H9 (cell line): ENCODE data around the gene SATB2. TPM values are rescaled to one million over a fixed set of nuclear protein-coding genes. Genes with fewer than 3 reads are reported as not detected.

Experiments
- DNase-seq: peaks from one replicate; pipeline ENCODE4 v3.0.0-alpha.2; 2017
- H2AFZ ChIP-seq: one replicate; pipeline ENCODE4 v1.6.1; 2013; ENCODE audit warnings: mild to moderate bottlenecking, low read length, control low read depth, moderate library complexity
- H2AK5ac ChIP-seq: 2 replicates; pipeline ENCODE4 v1.6.1; 2013; ENCODE audit warnings: low read length, control low read depth, mixed read lengths; ENCODE audit not compliant: insufficient read length
- H2BK120ac ChIP-seq: one replicate; pipeline ENCODE4 v1.6.1; 2013; ENCODE audit warnings: low read depth, mild to moderate bottlenecking, low read length, control low read depth, inconsistent platforms; ENCODE audit not compliant: poor library complexity, severe bottlenecking
- H2BK12ac ChIP-seq: 2 replicates; pipeline ENCODE4 v1.6.1; 2013; ENCODE audit warnings: low read length, control low read depth, mixed read lengths, low read depth; ENCODE audit not compliant: insufficient read length
- H2BK15ac ChIP-seq: 2 replicates; pipeline ENCODE4 v1.6.1; 2013; ENCODE audit warnings: low read depth, low read length, control low read depth
- H2BK20ac ChIP-seq: one replicate; pipeline ENCODE4 v1.6.1; 2013; ENCODE audit warnings: low read depth, mild to moderate bottlenecking, low read length, control low read depth, inconsistent platforms; ENCODE audit not compliant: poor library complexity, severe bottlenecking
- H2BK5ac ChIP-seq: 2 replicates; pipeline ENCODE4 v1.6.1; 2013; ENCODE audit warnings: low read length, control low read depth, mixed read lengths; ENCODE audit not compliant: insufficient read length
- H3K14ac ChIP-seq: 2 replicates; pipeline ENCODE4 v1.6.1; 2013; ENCODE audit warnings: low read length, control low read depth; ENCODE audit not compliant: insufficient read depth
- H3K18ac ChIP-seq: 2 replicates; pipeline ENCODE4 v1.6.1; 2013; ENCODE audit warnings: low read depth, mild to moderate bottlenecking, mixed read lengths, low read length, control low read depth; ENCODE audit not compliant: insufficient read length
- H3K23ac ChIP-seq: 2 replicates; pipeline ENCODE4 v1.6.1; 2013; ENCODE audit warnings: low read length, control low read depth, mixed read lengths, low read depth; ENCODE audit not compliant: insufficient read length
- H3K23me2 ChIP-seq: 2 replicates; pipeline ENCODE4 v1.6.1; 2013; ENCODE audit warnings: low read depth, mild to moderate bottlenecking, mixed read lengths, low read length, control low read depth; ENCODE audit not compliant: insufficient read length, poor library complexity, severe bottlenecking
- H3K27ac ChIP-seq: 2 replicates; pipeline ENCODE4 v1.5.1; 2013; ENCODE audit warnings: low read length, control low read depth, mixed read lengths, low read depth; ENCODE audit not compliant: insufficient read length
- H3K27me3 ChIP-seq: 2 replicates; pipeline ENCODE4 v1.6.1; 2013; ENCODE audit warnings: low read length, control low read depth, inconsistent platforms; ENCODE audit not compliant: insufficient read depth
- H3K4ac ChIP-seq: 2 replicates; pipeline ENCODE4 v1.6.1; 2013; ENCODE audit warnings: low read depth, mild to moderate bottlenecking, control low read depth, inconsistent platforms, low read length, moderate library complexity
- H3K4me1 ChIP-seq: 2 replicates; pipeline ENCODE4 v1.6.1; 2013; ENCODE audit warnings: low read length, control low read depth, inconsistent platforms; ENCODE audit not compliant: insufficient read depth
- H3K4me2 ChIP-seq: 2 replicates; pipeline ENCODE4 v1.6.1; 2013; ENCODE audit warnings: low read length, control low read depth, mixed read lengths; ENCODE audit not compliant: insufficient read length, insufficient read depth
- H3K56ac ChIP-seq: 2 replicates; pipeline ENCODE4 v1.6.1; 2013; ENCODE audit warnings: low read depth, mild to moderate bottlenecking, mixed read lengths, low read length, control low read depth; ENCODE audit not compliant: insufficient read length
- H3K79me1 ChIP-seq: 2 replicates; pipeline ENCODE4 v1.6.1; 2013; ENCODE audit warnings: low read depth, mild to moderate bottlenecking, moderate library complexity, low read length, control low read depth, inconsistent platforms; ENCODE audit not compliant: insufficient read depth, poor library complexity, severe bottlenecking
- H3K79me2 ChIP-seq: 2 replicates; pipeline ENCODE4 v1.6.1; 2013; ENCODE audit warnings: low read length, control low read depth, inconsistent platforms; ENCODE audit not compliant: insufficient read depth
- H3K9ac ChIP-seq: 2 replicates; pipeline ENCODE4 v1.6.1; 2013; ENCODE audit warnings: low read length, control low read depth, mixed read lengths; ENCODE audit not compliant: insufficient read length; ENCODE audit errors: extremely low read depth
- H3K9me3 ChIP-seq: one replicate; pipeline ENCODE4 v1.6.1; 2013; ENCODE audit warnings: low read depth, low read length, inconsistent platforms; ENCODE audit not compliant: control insufficient read depth
- H3T11ph ChIP-seq: one replicate; pipeline ENCODE4 v1.6.1; 2013; ENCODE audit warnings: mild to moderate bottlenecking, low read length, control low read depth, inconsistent platforms
- H4K20me1 ChIP-seq: one replicate; pipeline ENCODE4 v1.6.1; 2013; ENCODE audit not compliant: control insufficient read depth, insufficient read length, insufficient read depth
- H4K5ac ChIP-seq: 2 replicates; pipeline ENCODE4 v1.6.1; 2013; ENCODE audit warnings: low read depth, mild to moderate bottlenecking, mixed read lengths, low read length, control low read depth; ENCODE audit not compliant: insufficient read length
- H4K8ac ChIP-seq: replicated peaks from 2 replicates; pipeline ENCODE4 v1.6.1; 2013; ENCODE audit warnings: low read length, control low read depth, mixed read lengths, low read depth; ENCODE audit not compliant: insufficient read length
- H4K91ac ChIP-seq: 2 replicates; pipeline ENCODE4 v1.6.1; 2013; ENCODE audit warnings: low read depth, mild to moderate bottlenecking, moderate library complexity, mixed read lengths, low read length, control low read depth; ENCODE audit not compliant: insufficient read length
- H3K27ac Mint-ChIP-seq, 3 experiments: 2 replicates in 2 of 3; 3 replicates in 1 of 3; pipeline ENCODE4 v1.8.0; 2020 to 2021; ENCODE audit warnings: mixed read lengths in 3 of 3, mild to moderate bottlenecking in 1 of 3, moderate library complexity in 1 of 3
- H3K27me3 Mint-ChIP-seq: 2 replicates; pipeline ENCODE4 v1.8.0; 2021; ENCODE audit warnings: low read depth, mild to moderate bottlenecking, moderate library complexity, mixed read lengths
- H3K36me3 Mint-ChIP-seq, 3 experiments: 2 replicates in 2 of 3; 3 replicates in 1 of 3; pipeline ENCODE4 v1.8.0; 2020 to 2021; ENCODE audit warnings: low read depth in 3 of 3, mixed read lengths in 3 of 3; ENCODE audit not compliant: insufficient read depth in 1 of 3
- H3K4me1 Mint-ChIP-seq, 2 experiments: 2 replicates each; pipeline ENCODE4 v1.8.0; 2020; ENCODE audit warnings: mixed read lengths in 2 of 2
- H3K4me3 Mint-ChIP-seq, 2 experiments: 2 replicates in 1 of 2; 3 replicates in 1 of 2; pipeline ENCODE4 v1.8.0; 2020 to 2021; ENCODE audit warnings: mild to moderate bottlenecking in 2 of 2, mixed read lengths in 2 of 2, moderate library complexity in 1 of 2
- H3K9me3 Mint-ChIP-seq, 2 experiments: 2 replicates in 1 of 2; 3 replicates in 1 of 2; pipeline ENCODE4 v1.8.0; 2020; ENCODE audit warnings: mild to moderate bottlenecking in 2 of 2, mixed read lengths in 2 of 2, moderate library complexity in 1 of 2
- CTCF ChIP-seq: fragments of 200-600 bp; sonication (generic); conservative IDR thresholded peaks from 3 replicates; pipeline ENCODE4 v1.8.0; 2021; ENCODE audit warnings: antibody characterized with exemption, mild to moderate bottlenecking
- WGBS: extraction: QIAGEN DNeasy Blood & Tissue Kit; methylation state at CpG from one replicate; pipeline ENCODE4 v1.1.7; 2013; ENCODE audit warnings: missing lambda C conversion rate, low lambda C conversion rate, mixed read lengths; ENCODE audit not compliant: insufficient read length; ENCODE audit errors: extremely low coverage; 5-methylcytosine and 5-hydroxymethylcytosine counted together
- total RNA-seq: library from RNA; stranded (reverse); gene quantifications from 2 replicates; pipeline ENCODE4 v1.2.1, GENCODE V29; 2021

The SATB2 gene
- total RNA-seq, 1 experiment from 2014 or later = 23.8 TPM

GRCh38 chr2:199348871-199349270 lies 108.9 kb downstream of the SATB2 start:
- Histone ChIP-seq H3T11ph (no peak overlapping the region), H3K9ac (no peak overlapping the region), H3K79me2 (no peaks in the 10 kb centered on the region), H2BK15ac (no peak overlapping the region), H2BK12ac (no peak overlapping the region), H2AFZ (no peak overlapping the region), H3K56ac (no peak overlapping the region), H3K23ac (no peak overlapping the region), H3K14ac (no peak overlapping the region), H3K27ac (no peak overlapping the region), H3K27me3 (no peaks in the 10 kb centered on the region), H3K79me1 (no peaks in the 10 kb centered on the region), H4K20me1 (no peaks in the 10 kb centered on the region), H4K5ac (no peak overlapping the region), H3K4ac (no peak overlapping the region), H2BK5ac (no peak overlapping the region), H3K4me1 (no peaks in the 10 kb centered on the region), H4K91ac (no peak overlapping the region), H3K9me3 (no peaks in the 10 kb centered on the region), H2BK120ac (no peak overlapping the region), H2BK20ac (no peak overlapping the region), H3K18ac (no peak overlapping the region), H4K8ac (no peak overlapping the region), H2AK5ac (no peak overlapping the region), H3K4me2 (no peak overlapping the region), H3K23me2 (no peaks in the 10 kb centered on the region)
- Mint-ChIP-seq H3K4me3 (no peak overlapping the region), H3K9me3 (no peaks in the 10 kb centered on the region), H3K27ac (no peak overlapping the region), H3K36me3 (peaks cover 0 to 23% (median 0%) of the 10 kb centered on the region in 3 experiments; a peak in 2 of 7 replicates), H3K4me1 (no peaks in the 10 kb centered on the region), H3K27me3 (no peaks in the 10 kb centered on the region)
- TF ChIP-seq CTCF = no peak
- WGBS = no CpG with 5 or more reads among the region's 7 CpGs
- DNase-seq = no peak
